HepG2 (cell line): ENCODE results near the gene KCNMB4. TPM values are rescaled to one million over a fixed set of nuclear protein-coding genes. Genes with fewer than 3 reads are reported as not detected.

Experiments
- ATAC-seq: fragments of 200-7000 bp; cut with Tn5 transposase; 3 replicates; pipeline ENCODE4 v1.9.1; 2020; ENCODE audit warnings: mild to moderate bottlenecking, moderate library complexity
- BruUV-seq: library from RNA; stranded (reverse); fragments of 400-500 nt; replicated peaks from 2 replicates; lab custom pipeline; 2021; lab: Mats Ljungman, UMichigan
- CTCF ChIA-PET: fragments of 300-600 bp; formaldehyde crosslinking; extraction: SDS; loops from one replicate; lab custom pipeline; 2021; ENCODE audit warnings: low total read pairs, inconsistent platforms, low intra/inter-chr PET ratio; lab: Yijun Ruan, JAX
- POLR2A ChIA-PET: fragments of 350-600 bp; sonication (Branson Sonifier 250); formaldehyde crosslinking; loops from one replicate; lab custom pipeline; 2020; ENCODE audit warnings: antibody characterized with exemption, inconsistent platforms; lab: Yijun Ruan, JAX
- DNase-seq: peaks from one replicate; pipeline ENCODE4 v3.0.0-alpha.2; 2015; ENCODE audit warnings: low spot score
- FAIRE-seq: peaks from 3 replicates; lab custom pipeline; 2011; peaks lifted over from hg19 to GRCh38; lab: Jason Lieb, UNC
- H2AFZ ChIP-seq: one replicate; pipeline ENCODE4 v1.6.1; 2011; ENCODE audit warnings: low read length, inconsistent platforms
- H3K27ac ChIP-seq: fragments of 300-600 bp; 3 replicates; pipeline ENCODE4 v1.8.0; 2011; ENCODE audit warnings: mixed run types, mild to moderate bottlenecking, mixed read lengths, low read length, inconsistent platforms; ENCODE audit not compliant: insufficient read depth; ENCODE audit errors: extremely low read length
- H3K27me3 ChIP-seq, 2 experiments: fragments of 200-600 bp in 1 of 2; 2 replicates in 1 of 2; 3 replicates in 1 of 2; pipeline versions ENCODE4 v1.6.0 to v1.8.0; 2011; ENCODE audit warnings: low read length in 2 of 2, mild to moderate bottlenecking in 2 of 2, moderate library complexity in 2 of 2, inconsistent platforms in 1 of 2; ENCODE audit not compliant: insufficient read depth in 2 of 2, control insufficient read depth in 1 of 2
- H3K36me3 ChIP-seq, 2 experiments: fragments of 200-600 bp in 1 of 2; replicated peaks in 1 of 2; 2 replicates in 1 of 2; 3 replicates in 1 of 2; pipeline versions ENCODE4 v1.5.1 to v1.8.0; 2011; ENCODE audit warnings: low read length in 2 of 2, inconsistent platforms in 1 of 2; ENCODE audit not compliant: insufficient read depth in 2 of 2, control insufficient read depth in 1 of 2
- H3K4me1 ChIP-seq: 2 replicates; pipeline ENCODE4 v1.5.1; 2012; ENCODE audit warnings: low read length, inconsistent platforms; ENCODE audit not compliant: insufficient read depth
- H3K4me2 ChIP-seq: 2 replicates; pipeline ENCODE4 v1.6.0; 2011; ENCODE audit warnings: low read depth, low read length, inconsistent platforms
- H3K4me3 ChIP-seq, 3 experiments: fragments of 200-600 bp in 1 of 3; sonication (generic), shearing (Covaris generic) in 1 of 3; replicated peaks in 1 of 3; 2 replicates each; pipeline ENCODE4 v1.5.1; 2011 to 2016; ENCODE audit warnings: low read length in 3 of 3, inconsistent platforms in 2 of 3, low read depth in 2 of 3, mild to moderate bottlenecking in 2 of 3, control low read depth in 1 of 3, mixed read lengths in 1 of 3; ENCODE audit not compliant: insufficient read depth in 1 of 3
- H3K79me2 ChIP-seq: one replicate; pipeline ENCODE4 v1.6.1; 2011; ENCODE audit warnings: low read length, inconsistent platforms; ENCODE audit not compliant: insufficient read depth
- H3K9ac ChIP-seq: 2 replicates; pipeline ENCODE4 v1.6.0; 2011; ENCODE audit warnings: mild to moderate bottlenecking, low read depth, low read length, inconsistent platforms; ENCODE audit not compliant: insufficient read depth
- H3K9me3 ChIP-seq: 2 replicates; pipeline ENCODE4 v1.5.1; 2012; ENCODE audit warnings: mild to moderate bottlenecking, low read length
- H4K20me1 ChIP-seq: 2 replicates; pipeline ENCODE4 v1.6.0; 2011; ENCODE audit warnings: inconsistent platforms, mild to moderate bottlenecking, low read length, moderate library complexity; ENCODE audit not compliant: insufficient read depth
- ARID4A ChIP-seq: sonication (generic); formaldehyde crosslinking; IDR thresholded peaks from 2 replicates; pipeline ENCODE4 v1.5.0; 2020; ENCODE audit warnings: mild to moderate bottlenecking, missing genetic modification reagents, borderline replicate concordance
- MIER2 ChIP-seq: IDR thresholded peaks from 2 replicates; pipeline ENCODE4 v1.6.1; 2016; ENCODE audit warnings: missing biosample characterization, missing genetic modification reagents
- PBX3 ChIP-seq: sonication (generic); formaldehyde crosslinking; IDR thresholded peaks from 2 replicates; pipeline ENCODE4 v1.8.1; 2023; ENCODE audit warnings: missing genetic modification reagents, inconsistent platforms, borderline replicate concordance
- PCBP2 ChIP-seq: fragments of 200-400 bp; formaldehyde crosslinking; optimal IDR thresholded peaks from 2 replicates; pipeline ENCODE3; 2018; ENCODE audit warnings: low read length, low read depth; ENCODE audit not compliant: poor library complexity, severe bottlenecking
- POLR2A ChIP-seq, 2 experiments: IDR thresholded peaks; 2 replicates each; pipeline ENCODE4 v1.6.1; 2011; ENCODE audit warnings: low read depth in 2 of 2, low read length in 2 of 2, mild to moderate bottlenecking in 1 of 2, moderate library complexity in 1 of 2; ENCODE audit not compliant: insufficient read depth in 1 of 2
- SMAD9 ChIP-seq: sonication (generic); formaldehyde crosslinking; IDR thresholded peaks from 2 replicates; pipeline ENCODE4 v1.5.1; 2020; ENCODE audit warnings: mild to moderate bottlenecking, missing genetic modification reagents
- SRSF4 ChIP-seq: fragments of 200-400 bp; formaldehyde crosslinking; IDR thresholded peaks from one replicate; pipeline ENCODE4 v1.6.1; 2018; ENCODE audit warnings: mild to moderate bottlenecking, low read depth, low read length, moderate library complexity; ENCODE audit not compliant: poor library complexity, severe bottlenecking
- ZBTB3 ChIP-seq: sonication (generic); formaldehyde crosslinking; IDR thresholded peaks from 2 replicates; pipeline ENCODE4 v1.4.0; 2020; ENCODE audit warnings: low read depth, mild to moderate bottlenecking, moderate library complexity, missing genetic modification reagents, borderline replicate concordance
- ZNF253 ChIP-seq: sonication (generic); formaldehyde crosslinking; IDR thresholded peaks from 2 replicates; pipeline ENCODE4 v1.8.0; 2022; ENCODE audit warnings: mild to moderate bottlenecking, missing genetic modification reagents, borderline replicate concordance
- ZNF260 ChIP-seq: sonication (generic); formaldehyde crosslinking; IDR thresholded peaks from 2 replicates; pipeline ENCODE4 v1.4.0; 2020; ENCODE audit warnings: missing genetic modification reagents, low read depth, mild to moderate bottlenecking, borderline replicate concordance
- ZNF460 ChIP-seq: sonication (generic); formaldehyde crosslinking; IDR thresholded peaks from 2 replicates; pipeline ENCODE4 v1.5.1; 2020; ENCODE audit warnings: missing genetic modification reagents, mild to moderate bottlenecking, borderline replicate concordance
- ZNF792 ChIP-seq: IDR thresholded peaks from 2 replicates; pipeline ENCODE4 v1.6.1; 2016
- ZSCAN22 ChIP-seq: sonication (generic); formaldehyde crosslinking; IDR thresholded peaks from 2 replicates; pipeline ENCODE4 v1.4.0; 2020; ENCODE audit warnings: mild to moderate bottlenecking, missing genetic modification reagents
- WGBS: methylation state at CpG from one replicate; pipeline ENCODE4 v1.1.6; 2017; ENCODE audit warnings: low lambda C conversion rate; 5-methylcytosine and 5-hydroxymethylcytosine counted together
- in situ Hi-C: cut with HindIII; loops from 2 replicates; pipeline ENCODE4 v1.10.0; 2017; ENCODE audit warnings: low pct_unique_long_range_greater_than_20kb; ENCODE audit not compliant: extremely low pct_ligation_motif_present
- intact Hi-C: fragments of 100-400 bp; cut with micrococcal nuclease; formaldehyde crosslinking; loops from one replicate; pipeline ENCODE4 v1.10.0; 2022; ENCODE audit not compliant: unreplicated experiment
- polyA plus RNA-seq, 8 experiments: library from polyadenylated mRNA; depleted of rRNA in 3 of 8; stranded (reverse) in 7 of 8; unstranded in 1 of 8; fragments of >200 nt; fragmentation: Illumina TruSeq in 4 of 8; extraction: Trizol in 4 of 8; gene quantifications; 2 replicates each; pipeline versions ENCODE4 v1.2.1 to v1.2.3, GENCODE V29; 2011 to 2016; ENCODE audit warnings: low read depth in 4 of 8, missing spikeins in 1 of 8, mixed read lengths in 1 of 8; ENCODE audit not compliant: insufficient read depth in 1 of 8
- total RNA-seq, 5 experiments: library from RNA; depleted of rRNA; stranded (reverse); fragments of >200 nt; fragmentation: Illumina TruSeq; extraction: Trizol; gene quantifications; 2 replicates each; pipeline ENCODE4 v1.2.3, GENCODE V29; 2016; ENCODE audit warnings: low read depth in 1 of 5

The KCNMB4 gene
- total and polyA plus RNA-seq, 2 of the 13 experiments (the other 11 are each of a cell fraction or from before 2014, with no cell fraction given) = 0.67 to 0.84 TPM

GRCh38 chr12:70417121-70417520, 51.0 kb downstream of the KCNMB4 start:
- POLR2A ChIA-PET = no interaction called here
- ATAC-seq = no peak

More at GRCh38 chr12:70417121-70417520, 51.0 kb downstream of the KCNMB4 start:
- 40% methylated on average over 3 of the region's 3 CpGs for WGBS
- no peak overlapping the region for H2AFZ ChIP-seq
- TF ChIP-seq ZSCAN22 (no peak), ARID4A (CRISPR knock-in tag) (no peak), MIER2 (no peak), PBX3 (CRISPR knock-in tag) (no peak), SMAD9 (CRISPR knock-in tag) (no peak), ZNF260 (CRISPR knock-in tag) (no peak), PCBP2 (no peak), POLR2A (IDR thresholded peaks at IDR 0.05; ENCODE audit: insufficient read depth in 1 of 2, low read depth in 2 of 2, low read length in 2 of 2) (no peak), ZBTB3 (CRISPR knock-in tag) (no peak), ZNF460 (CRISPR knock-in tag) (no peak), ZNF253 (no peak), SRSF4 (no peak), ZNF792 (CRISPR knock-in tag) (no peak)
- no TSS peak for BruUV-seq
- in situ Hi-C loops (no loop called here), intact Hi-C loops (no loop called here)
- no peak overlapping the region for H3K27ac ChIP-seq
- CTCF ChIA-PET = no interaction called here
- no peak for DNase-seq
- H3K4me1 ChIP-seq = no peaks in the 10 kb centered on the region
- H4K20me1 ChIP-seq = no peaks in the 10 kb centered on the region
- no peaks in the 10 kb centered on the region for H3K27me3 ChIP-seq
- no peak overlapping the region for H3K9ac ChIP-seq
- no peaks in the 10 kb centered on the region for H3K36me3 ChIP-seq
- H3K9me3 ChIP-seq = no peaks in the 10 kb centered on the region
- H3K4me3 ChIP-seq = no peak overlapping the region
- no peaks in the 10 kb centered on the region for H3K79me2 ChIP-seq
- no peak for FAIRE-seq
- no peak overlapping the region for H3K4me2 ChIP-seq
